GM10266 (cell line): ENCODE measurements around the gene PAWR.

Experiments used
- DNase-seq: peaks from one replicate; pipeline ENCODE4 v3.0.0; 2012; ENCODE audit errors: extremely low spot score
- CTCF ChIP-seq: IDR thresholded peaks from 2 replicates; pipeline ENCODE4 v1.5.1; 2012; ENCODE audit warnings: mild to moderate bottlenecking, low read depth; ENCODE audit not compliant: control insufficient read depth, insufficient read depth; ENCODE audit errors: missing control alignments

Gene PAWR

GRCh38 chr12:79645235-79645630 is 45.5 kb downstream of the PAWR start:
- no peak for TF ChIP-seq CTCF
- no peak for DNase-seq

GRCh38 chr12:79644274-79645234 is 46.2 kb downstream of the PAWR start:
- no peak for TF ChIP-seq CTCF
- DNase-seq, result no peak

- no peak for TF ChIP-seq CTCF
- no peak for DNase-seq
These were observed 46.9 kb downstream of the PAWR start for GRCh38 chr12:79643821-79644220.

- no peak for TF ChIP-seq CTCF
- no peak for DNase-seq
These were observed 52.3 kb downstream of the PAWR start for GRCh38 chr12:79638490-79638889.

- DNase-seq, result no peak
- TF ChIP-seq CTCF, result no peak
These were observed 53.7 kb downstream of the PAWR start for GRCh38 chr12:79637093-79637492.

GRCh38 chr12:79635676-79636075 is 55.1 kb downstream of the PAWR start:
- DNase-seq, result no peak
- TF ChIP-seq CTCF, result no peak

- TF ChIP-seq CTCF, result no peak
- no peak for DNase-seq
These were observed 55.8 kb downstream of the PAWR start for GRCh38 chr12:79634957-79635471.
